ENCODE results near the gene CHSY1. TPM values are rescaled to one million over a fixed set of nuclear protein-coding genes. Genes with fewer than 3 reads are reported as not detected.
A peak's percentile ranks its signal among the peaks of the same experiment; 100 is the strongest.

Gene CHSY1
- total and polyA plus RNA-seq, 5 donors from 2014 or later: 2.4 to 24.8 (median 2.8) TPM

GRCh38 chr15:101264911-101265641 lies 13.2 kb upstream of the CHSY1 start:
- DNase-seq (no peak), ATAC-seq (ENCODE audit: low read depth in 2 of 2) (no peak)
- H3K36me3 Mint-ChIP-seq: peaks cover 12% of the 10 kb centered on the region
- no peak overlapping the region for H3K4me3 Mint-ChIP-seq
- no peak overlapping the region for H3K27ac ChIP-seq (ENCODE audit: insufficient read depth, low read length, poor library complexity, severe bottlenecking)
- H3K4me1 ChIP-seq (ENCODE audit: control insufficient read depth, insufficient read depth, low read length, poor library complexity, severe bottlenecking): no peaks in the 10 kb centered on the region
- no peak overlapping the region for H3K4me3 ChIP-seq (ENCODE audit: low read depth, low read length)
- H3K9me3 Mint-ChIP-seq: no peaks in the 10 kb centered on the region
- H3K36me3 ChIP-seq (ENCODE audit: control insufficient read depth, insufficient read depth, low read length): no peaks in the 10 kb centered on the region
- no peak overlapping the region for H3K27ac Mint-ChIP-seq
- H3K27me3 Mint-ChIP-seq: peaks cover 17% of the 10 kb centered on the region
- no peaks in the 10 kb centered on the region for H3K4me1 Mint-ChIP-seq
- no peaks in the 10 kb centered on the region for H3K27me3 ChIP-seq (ENCODE audit: control insufficient read depth, insufficient read depth, low read length)
- H3K9me3 ChIP-seq (ENCODE audit: control insufficient read depth in 2 of 2, low read length in 2 of 2): no peaks in the 10 kb centered on the region

DNA sequence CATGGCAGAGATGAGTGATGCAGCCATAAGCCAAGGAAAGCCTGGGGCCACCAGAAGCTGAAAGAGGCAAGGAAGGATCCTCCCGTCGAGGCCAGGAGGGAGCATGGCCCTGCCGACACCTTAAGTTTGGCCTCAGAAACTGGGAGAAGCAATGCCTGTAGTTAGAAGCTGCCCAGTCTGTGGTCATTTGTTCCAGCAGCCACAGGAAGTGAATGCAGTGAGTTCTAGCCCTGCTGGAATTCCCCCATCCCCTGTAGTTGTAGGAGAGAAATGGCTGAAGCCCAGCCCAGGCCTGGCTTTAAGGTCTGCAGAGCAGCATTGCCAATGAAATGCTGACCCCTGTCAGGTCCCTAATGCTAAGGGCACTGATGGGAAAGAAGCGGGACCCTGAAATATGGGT lies 12.2 kb upstream of the CHSY1 start:
- H3K27me3 Mint-ChIP-seq: peaks cover 26% of the 10 kb centered on the region
- H3K27ac Mint-ChIP-seq: no peak overlapping the region
- Histone ChIP-seq H3K36me3 (ENCODE audit: control insufficient read depth, insufficient read depth, low read length) (no peaks in the 10 kb centered on the region), H3K9me3 (ENCODE audit: control insufficient read depth in 2 of 2, low read length in 2 of 2) (no peaks in the 10 kb centered on the region), H3K4me3 (ENCODE audit: low read depth, low read length) (no peak overlapping the region), H3K4me1 (ENCODE audit: control insufficient read depth, insufficient read depth, low read length, poor library complexity, severe bottlenecking) (no peaks in the 10 kb centered on the region), H3K27ac (ENCODE audit: insufficient read depth, low read length, poor library complexity, severe bottlenecking) (no peak overlapping the region), H3K27me3 (ENCODE audit: control insufficient read depth, insufficient read depth, low read length) (no peaks in the 10 kb centered on the region)
- H3K36me3 Mint-ChIP-seq: peaks cover 3% of the 10 kb centered on the region
- no peaks in the 10 kb centered on the region for H3K4me1 Mint-ChIP-seq
- DNase-seq (no peak), ATAC-seq (ENCODE audit: low read depth in 2 of 2) (no peak)
- H3K4me3 Mint-ChIP-seq: no peak overlapping the region
- H3K9me3 Mint-ChIP-seq: no peaks in the 10 kb centered on the region

GRCh38 chr15:101262551-101262950 lies 10.7 kb upstream of the CHSY1 start:
- ATAC-seq (ENCODE audit: low read depth in 2 of 2): no peak
- H3K9me3 Mint-ChIP-seq: no peaks in the 10 kb centered on the region
- Histone ChIP-seq H3K9me3 (ENCODE audit: control insufficient read depth in 2 of 2, low read length in 2 of 2) (no peaks in the 10 kb centered on the region), H3K27me3 (ENCODE audit: control insufficient read depth, insufficient read depth, low read length) (peaks cover 3% of the 10 kb centered on the region), H3K36me3 (ENCODE audit: control insufficient read depth, insufficient read depth, low read length) (no peaks in the 10 kb centered on the region), H3K4me1 (ENCODE audit: control insufficient read depth, insufficient read depth, low read length, poor library complexity, severe bottlenecking) (no peaks in the 10 kb centered on the region), H3K4me3 (ENCODE audit: low read depth, low read length) (no peak overlapping the region), H3K27ac (ENCODE audit: insufficient read depth, low read length, poor library complexity, severe bottlenecking) (no peak overlapping the region)
- DNase-seq: no peak
- H3K27me3 Mint-ChIP-seq: peaks cover 34% of the 10 kb centered on the region
- no peaks in the 10 kb centered on the region for H3K36me3 Mint-ChIP-seq
- no peak overlapping the region for H3K27ac Mint-ChIP-seq
- H3K4me3 Mint-ChIP-seq: no peak overlapping the region
- peaks cover 0 to 4% (median 0%) of the 10 kb centered on the region in 4 donors for H3K4me1 Mint-ChIP-seq

GRCh38 chr15:101258238-101259144 lies 6.6 kb upstream of the CHSY1 start:
- peak; percentile 43 to 68 (median 57) for DNase-seq
- Mint-ChIP-seq H3K27me3 (peaks cover 34% of the 10 kb centered on the region), H3K4me3 (no peak overlapping the region)

DNA sequence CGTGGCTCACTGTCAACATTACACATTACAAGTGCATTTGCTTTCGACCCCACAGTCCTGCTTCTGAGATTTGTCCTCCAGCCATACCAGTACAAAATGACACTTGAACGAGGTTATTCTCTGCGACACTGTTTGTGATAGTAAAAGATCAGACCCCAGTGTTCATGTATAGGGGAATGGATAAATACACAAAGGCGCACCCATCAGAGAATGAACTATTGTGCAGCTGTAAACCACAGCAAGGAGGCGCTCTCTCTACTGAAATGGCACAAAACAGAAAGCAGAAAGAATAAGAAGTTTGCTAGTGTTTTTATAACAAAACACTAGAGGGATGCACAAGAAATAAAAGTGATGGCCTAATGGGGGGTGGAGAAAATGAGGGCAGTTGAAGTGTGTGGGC lies 4.9 kb upstream of the CHSY1 start:
- no peak for ATAC-seq (ENCODE audit: low read depth in 2 of 2)
- H3K4me3 Mint-ChIP-seq: peak overlapping the region in 1 of 4 donors; percentile 78

More at GRCh38 chr15:101258238-101259144, 6.6 kb upstream of the CHSY1 start:
- Histone ChIP-seq H3K36me3 (ENCODE audit: control insufficient read depth, insufficient read depth, low read length) (no peaks in the 10 kb centered on the region), H3K27me3 (ENCODE audit: control insufficient read depth, insufficient read depth, low read length) (peaks cover 3% of the 10 kb centered on the region), H3K4me1 (ENCODE audit: control insufficient read depth, insufficient read depth, low read length, poor library complexity, severe bottlenecking) (no peaks in the 10 kb centered on the region), H3K27ac (ENCODE audit: insufficient read depth, low read length, poor library complexity, severe bottlenecking) (no peak overlapping the region), H3K9me3 (ENCODE audit: control insufficient read depth in 2 of 2, low read length in 2 of 2) (no peaks in the 10 kb centered on the region), H3K4me3 (ENCODE audit: low read depth, low read length) (no peak overlapping the region)
- peak; percentile 48 to 71 for ATAC-seq (ENCODE audit: low read depth in 2 of 2)
- no peaks in the 10 kb centered on the region for H3K36me3 Mint-ChIP-seq
- H3K9me3 Mint-ChIP-seq: no peaks in the 10 kb centered on the region
- peaks cover 0 to 4% (median 0%) of the 10 kb centered on the region in 4 donors for H3K4me1 Mint-ChIP-seq
- no peak overlapping the region for H3K27ac Mint-ChIP-seq

GRCh38 chr15:101255615-101256241 lies 3.9 kb upstream of the CHSY1 start:
- H3K9me3 Mint-ChIP-seq: no peaks in the 10 kb centered on the region
- H3K27ac ChIP-seq (ENCODE audit: insufficient read depth, low read length, poor library complexity, severe bottlenecking): no peak overlapping the region
- H3K36me3 ChIP-seq (ENCODE audit: control insufficient read depth, insufficient read depth, low read length): no peaks in the 10 kb centered on the region
- H3K4me3 ChIP-seq (ENCODE audit: low read depth, low read length): no peak overlapping the region
- H3K27me3 ChIP-seq (ENCODE audit: control insufficient read depth, insufficient read depth, low read length): peaks cover 3% of the 10 kb centered on the region
- H3K27me3 Mint-ChIP-seq: peaks cover 22% of the 10 kb centered on the region
- no peak overlapping the region for H3K4me3 Mint-ChIP-seq
- H3K27ac Mint-ChIP-seq: no peak overlapping the region
- DNase-seq (no peak), ATAC-seq (ENCODE audit: low read depth in 2 of 2) (no peak)
- H3K9me3 ChIP-seq (ENCODE audit: control insufficient read depth in 2 of 2, low read length in 2 of 2): no peaks in the 10 kb centered on the region
- H3K4me1 ChIP-seq (ENCODE audit: control insufficient read depth, insufficient read depth, low read length, poor library complexity, severe bottlenecking): peaks cover 9% of the 10 kb centered on the region
- no peaks in the 10 kb centered on the region for H3K36me3 Mint-ChIP-seq
- H3K4me1 Mint-ChIP-seq: peaks cover 0 to 12% (median 9%) of the 10 kb centered on the region in 4 donors

More for the DNA sequence above, 4.9 kb upstream of the CHSY1 start:
- no peaks in the 10 kb centered on the region for H3K36me3 ChIP-seq (ENCODE audit: control insufficient read depth, insufficient read depth, low read length)
- H3K9me3 Mint-ChIP-seq: no peaks in the 10 kb centered on the region
- H3K4me1 Mint-ChIP-seq: peaks cover 0 to 12% (median 8%) of the 10 kb centered on the region in 4 donors
- peaks cover 22% of the 10 kb centered on the region for H3K27me3 Mint-ChIP-seq
- peak in 1 of 3 donors; percentile 54 for DNase-seq
- H3K36me3 Mint-ChIP-seq: no peaks in the 10 kb centered on the region
- no peak overlapping the region for H3K27ac ChIP-seq (ENCODE audit: insufficient read depth, low read length, poor library complexity, severe bottlenecking)
- no peak overlapping the region for H3K4me3 ChIP-seq (ENCODE audit: low read depth, low read length)
- peaks cover 3% of the 10 kb centered on the region for H3K27me3 ChIP-seq (ENCODE audit: control insufficient read depth, insufficient read depth, low read length)
- H3K9me3 ChIP-seq (ENCODE audit: control insufficient read depth in 2 of 2, low read length in 2 of 2): no peaks in the 10 kb centered on the region
- peaks cover 8% of the 10 kb centered on the region for H3K4me1 ChIP-seq (ENCODE audit: control insufficient read depth, insufficient read depth, low read length, poor library complexity, severe bottlenecking)
- H3K27ac Mint-ChIP-seq: no peak overlapping the region

DNA sequence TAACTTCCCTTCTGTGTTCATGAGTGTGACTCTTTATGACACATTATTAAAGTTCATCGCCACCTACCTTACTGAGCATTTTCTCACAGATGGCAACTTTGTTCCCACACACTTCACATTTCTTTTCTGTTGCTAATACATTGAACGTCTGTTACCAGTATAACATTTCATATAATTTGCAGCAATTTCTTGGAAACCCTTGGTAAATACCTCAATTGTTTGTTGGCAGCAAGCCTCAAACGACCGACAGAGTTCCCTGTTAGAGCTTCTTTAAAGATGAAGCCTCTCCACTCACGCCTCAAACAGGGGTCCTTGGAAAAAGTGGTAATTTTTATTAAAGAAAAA lies 3.2 kb upstream of the CHSY1 start:
- Histone ChIP-seq H3K9me3 (ENCODE audit: control insufficient read depth in 2 of 2, low read length in 2 of 2) (no peaks in the 10 kb centered on the region), H3K27me3 (ENCODE audit: control insufficient read depth, insufficient read depth, low read length) (peaks cover 3% of the 10 kb centered on the region), H3K4me3 (ENCODE audit: low read depth, low read length) (no peak overlapping the region), H3K36me3 (ENCODE audit: control insufficient read depth, insufficient read depth, low read length) (no peaks in the 10 kb centered on the region), H3K4me1 (ENCODE audit: control insufficient read depth, insufficient read depth, low read length, poor library complexity, severe bottlenecking) (peaks cover 16% of the 10 kb centered on the region), H3K27ac (ENCODE audit: insufficient read depth, low read length, poor library complexity, severe bottlenecking) (no peak overlapping the region)
- DNase-seq (peak in 1 of 3 donors; percentile 59), ATAC-seq (ENCODE audit: low read depth in 2 of 2) (no peak)
- H3K27me3 Mint-ChIP-seq: peaks cover 17% of the 10 kb centered on the region
- H3K9me3 Mint-ChIP-seq: no peaks in the 10 kb centered on the region
- H3K4me3 Mint-ChIP-seq: peak overlapping the region in 1 of 4 donors; percentile 27
- no peaks in the 10 kb centered on the region for H3K36me3 Mint-ChIP-seq
- H3K27ac Mint-ChIP-seq: peak overlapping the region in 1 of 3 donors; percentile 60
- H3K4me1 Mint-ChIP-seq: peaks cover 0 to 18% (median 16%) of the 10 kb centered on the region in 4 donors

All from CD4-positive, CD25-positive, alpha-beta regulatory T cell (primary cell).